HG03439 (cell line): ENCODE data around the gene AKT2.

Experiments
- ATAC-seq: cut with Tn5 transposase; IDR thresholded peaks from one replicate; pipeline ENCODE4 v1.9.1; 2021; ENCODE audit warnings: mild to moderate bottlenecking, moderate library complexity; ENCODE audit not compliant: unreplicated experiment

Gene AKT2

GRCh38 chr19:40192758-40193586 is 92.2 kb downstream of the AKT2 start:
- no peak for ATAC-seq

GRCh38 chr19:40191836-40192646 is 93.1 kb downstream of the AKT2 start:
- ATAC-seq: no peak

- peak; percentile 77 for ATAC-seq
Measured at GRCh38 chr19:40190891-40191835, 94.0 kb downstream of the AKT2 start, which contains the start of gene MAP3K10. TSS of gene MAP3K10 (plus strand) at chr19:40191426. CDS start at chr19:40192032, 606 bp downstream.

- ATAC-seq: no peak
Measured at GRCh38 chr19:40184273-40184672, 100.9 kb downstream of the AKT2 start.
